22Rv1 (cell line): ENCODE measurements around the gene STXBP5.

Experiments used
- H3K27ac ChIP-seq: fragments of 450-650 bp; 2 replicates; pipeline ENCODE4 v1.5.1; 2017
- CTCF ChIP-seq: fragments of 450-650 bp; IDR thresholded peaks from 2 replicates; pipeline ENCODE4 v1.5.1; 2017; ENCODE audit warnings: mild to moderate bottlenecking
- ZFX ChIP-seq: fragments of 450-650 bp; IDR thresholded peaks from 2 replicates; pipeline ENCODE4 v1.6.1; 2017; ENCODE audit warnings: antibody characterized with exemption, borderline replicate concordance

STXBP5 gene

GRCh38 chr6:147211349-147211748 lies 7.1 kb downstream of the STXBP5 start:
- no peak for TF ChIP-seq CTCF
- no peak for TF ChIP-seq ZFX

GRCh38 chr6:147211831-147212230 lies 7.6 kb downstream of the STXBP5 start:
- TF ChIP-seq ZFX (no peak), CTCF (no peak)

More at GRCh38 chr6:147211349-147211748, 7.1 kb downstream of the STXBP5 start:
- no peak overlapping the region for H3K27ac ChIP-seq

GRCh38 chr6:147212622-147213021 lies 8.4 kb downstream of the STXBP5 start:
- no peak for TF ChIP-seq ZFX
- H3K27ac ChIP-seq = no peak overlapping the region

More at GRCh38 chr6:147211831-147212230, 7.6 kb downstream of the STXBP5 start:
- no peak overlapping the region for H3K27ac ChIP-seq

GRCh38 chr6:147213772-147214171 lies 9.6 kb downstream of the STXBP5 start:
- H3K27ac ChIP-seq = no peak overlapping the region
- no peak for TF ChIP-seq CTCF
- TF ChIP-seq ZFX = no peak

GRCh38 chr6:147214248-147215227 lies 10.3 kb downstream of the STXBP5 start:
- TF ChIP-seq CTCF = no peak
- no peak for TF ChIP-seq ZFX
- no peak overlapping the region for H3K27ac ChIP-seq

- H3K27ac ChIP-seq = no peak overlapping the region
- no peak for TF ChIP-seq CTCF
- no peak for TF ChIP-seq ZFX
These were observed 12.7 kb downstream of the STXBP5 start for GRCh38 chr6:147216915-147217314.

GRCh38 chr6:147217840-147218404 lies 13.7 kb downstream of the STXBP5 start:
- TF ChIP-seq ZFX = no peak
- no peak overlapping the region for H3K27ac ChIP-seq

- TF ChIP-seq CTCF = no peak
- no peak for TF ChIP-seq ZFX
- no peak overlapping the region for H3K27ac ChIP-seq
These were observed 14.6 kb downstream of the STXBP5 start for GRCh38 chr6:147218797-147219196.
